IMR-90 (cell line): ENCODE data around the gene KCNMA1. TPM values are rescaled to one million over a fixed set of nuclear protein-coding genes. Genes with fewer than 3 reads are reported as not detected.
A peak's percentile ranks its signal among the peaks of the same experiment; 100 is the strongest.

Experiments
- ATAC-seq: fragments of 200-7000 bp; cut with Tn5 transposase; 2 replicates; pipeline ENCODE4 v1.9.1; 2020; ENCODE audit warnings: low read depth, mild to moderate bottlenecking, moderate library complexity
- BruUV-seq: library from RNA; stranded (reverse); fragments of 400-500 nt; replicated peaks from 2 replicates; lab custom pipeline; 2021; lab: Mats Ljungman, UMichigan
- CTCF ChIA-PET: fragments of 300-600 bp; formaldehyde crosslinking; extraction: SDS; loops from one replicate; lab custom pipeline; 2021; ENCODE audit warnings: antibody characterized with exemption; lab: Yijun Ruan, JAX
- POLR2A ChIA-PET: fragments of 300-600 bp; sonication (Branson Sonifier 250); formaldehyde crosslinking; loops from one replicate; lab custom pipeline; 2022; ENCODE audit warnings: antibody characterized with exemption; ENCODE audit not compliant: unreplicated experiment; lab: Charles Lee
- DNase-seq: peaks from one replicate; pipeline ENCODE4 v3.0.0; 2013
- H2AFZ ChIP-seq: replicated peaks from 2 replicates; pipeline ENCODE3; 2013; ENCODE audit warnings: low read length, mild to moderate bottlenecking; ENCODE audit not compliant: poor library complexity
- H2AK5ac ChIP-seq: 2 replicates; pipeline ENCODE4 v1.6.1; 2013; ENCODE audit warnings: low read depth, low read length, inconsistent platforms
- H2AK9ac ChIP-seq: replicated peaks from 2 replicates; pipeline ENCODE3; 2013; ENCODE audit warnings: mild to moderate bottlenecking, low read depth, low read length, moderate library complexity; ENCODE audit not compliant: poor library complexity
- H2BK120ac ChIP-seq: 2 replicates; pipeline ENCODE4 v1.6.1; 2013; ENCODE audit warnings: low read depth, low read length, inconsistent platforms
- H2BK15ac ChIP-seq: 3 replicates; pipeline ENCODE4 v1.6.1; 2013; ENCODE audit warnings: low read depth, low read length, inconsistent platforms
- H2BK20ac ChIP-seq: 2 replicates; pipeline ENCODE4 v1.6.1; 2013; ENCODE audit warnings: low read depth, mild to moderate bottlenecking, inconsistent platforms, low read length, moderate library complexity
- H2BK5ac ChIP-seq: 2 replicates; pipeline ENCODE4 v1.6.1; 2013; ENCODE audit warnings: mild to moderate bottlenecking, low read depth, low read length, inconsistent platforms; ENCODE audit not compliant: poor library complexity, severe bottlenecking
- H3K14ac ChIP-seq: replicated peaks from 2 replicates; pipeline ENCODE4 v1.6.1; 2013; ENCODE audit warnings: low read depth, low read length, inconsistent platforms
- H3K18ac ChIP-seq: 2 replicates; pipeline ENCODE4 v1.6.1; 2013; ENCODE audit warnings: low read depth, low read length, control low read depth
- H3K23ac ChIP-seq: 2 replicates; pipeline ENCODE4 v1.6.1; 2013; ENCODE audit warnings: low read depth, low read length, inconsistent platforms
- H3K27ac ChIP-seq: 2 replicates; pipeline ENCODE4 v1.5.1; 2013; ENCODE audit warnings: mild to moderate bottlenecking, control low read depth, low read length; ENCODE audit not compliant: insufficient read depth
- H3K27me3 ChIP-seq: 2 replicates; pipeline ENCODE4 v1.6.1; 2013; ENCODE audit warnings: low read length; ENCODE audit not compliant: control insufficient read depth, insufficient read depth
- H3K36me3 ChIP-seq: 2 replicates; pipeline ENCODE4 v1.6.1; 2013; ENCODE audit warnings: low read length, mixed read lengths; ENCODE audit not compliant: control insufficient read depth, insufficient read depth
- H3K4ac ChIP-seq: 2 replicates; pipeline ENCODE4 v1.6.1; 2013; ENCODE audit warnings: low read depth, low read length, inconsistent platforms
- H3K4me1 ChIP-seq: 2 replicates; pipeline ENCODE4 v1.6.1; 2013; ENCODE audit warnings: low read length, mixed read lengths; ENCODE audit not compliant: control insufficient read depth, insufficient read depth
- H3K4me2 ChIP-seq: 2 replicates; pipeline ENCODE4 v1.6.1; 2013; ENCODE audit warnings: low read depth, mild to moderate bottlenecking, control low read depth, low read length, moderate library complexity
- H3K4me3 ChIP-seq: 2 replicates; pipeline ENCODE4 v1.5.1; 2013; ENCODE audit warnings: low read depth, mild to moderate bottlenecking, control low read depth, low read length, moderate library complexity; ENCODE audit not compliant: insufficient read depth
- H3K56ac ChIP-seq: 2 replicates; pipeline ENCODE4 v1.6.1; 2013; ENCODE audit warnings: low read length, inconsistent platforms; ENCODE audit not compliant: insufficient read depth; ENCODE audit errors: extremely low read depth
- H3K79me1 ChIP-seq, 2 experiments: 2 replicates each; pipeline ENCODE4 v1.6.1; 2013; ENCODE audit warnings: low read length in 2 of 2, inconsistent platforms in 1 of 2, low read depth in 1 of 2
- H3K9ac ChIP-seq: 2 replicates; pipeline ENCODE4 v1.6.1; 2013; ENCODE audit warnings: low read depth, low read length, control low read depth
- H3K9me1 ChIP-seq: 2 replicates; pipeline ENCODE4 v1.6.1; 2013; ENCODE audit warnings: low read length, inconsistent platforms; ENCODE audit not compliant: insufficient read depth
- H3K9me3 ChIP-seq: 2 replicates; pipeline ENCODE4 v1.6.1; 2013; ENCODE audit warnings: low read length; ENCODE audit not compliant: control insufficient read depth, insufficient read depth
- H4K20me1 ChIP-seq: 2 replicates; pipeline ENCODE4 v1.6.1; 2013; ENCODE audit warnings: low read length, inconsistent platforms; ENCODE audit not compliant: insufficient read depth
- H4K5ac ChIP-seq: 2 replicates; pipeline ENCODE4 v1.6.1; 2013; ENCODE audit warnings: mild to moderate bottlenecking, low read depth, low read length, control low read depth
- H4K8ac ChIP-seq, 2 experiments: 2 replicates each; pipeline ENCODE4 v1.6.1; 2013; ENCODE audit warnings: low read depth in 2 of 2, low read length in 2 of 2, control low read depth in 1 of 2, inconsistent platforms in 1 of 2
- H4K91ac ChIP-seq: 2 replicates; pipeline ENCODE4 v1.6.1; 2013; ENCODE audit warnings: low read depth, low read length, inconsistent platforms; ENCODE audit not compliant: insufficient read depth
- MAZ ChIP-seq: IDR thresholded peaks from 2 replicates; pipeline ENCODE4 v1.6.1; 2012; ENCODE audit warnings: low read depth, mild to moderate bottlenecking, low read length, improper control_type of control experiment, moderate library complexity, borderline replicate concordance
- RAD21 ChIP-seq: IDR thresholded peaks from 2 replicates; pipeline ENCODE4 v1.6.1; 2012; ENCODE audit warnings: low read length, improper control_type of control experiment
- RCOR1 ChIP-seq: IDR thresholded peaks from 2 replicates; pipeline ENCODE4 v1.6.1; 2012; ENCODE audit warnings: mild to moderate bottlenecking, low read length, improper control_type of control experiment; ENCODE audit not compliant: insufficient replicate concordance
- SMC3 ChIP-seq: fragments of 150-350 bp; IDR thresholded peaks from 2 replicates; pipeline ENCODE4 v1.6.1; 2016; ENCODE audit warnings: low read depth, mild to moderate bottlenecking, antibody characterized with exemption, low read length, moderate library complexity
- WGBS, 2 experiments: methylation state at CpG; one replicate each; pipeline versions ENCODE4 v1.1.5 to v1.1.7; 2013; ENCODE audit warnings: missing lambda C conversion rate in 2 of 2; ENCODE audit not compliant: insufficient read length in 1 of 2; ENCODE audit errors: extremely low coverage in 2 of 2; 5-methylcytosine and 5-hydroxymethylcytosine counted together
- dilution Hi-C: fragments of 300-500 bp; cut with HindIII; formaldehyde crosslinking; loops from one replicate; pipeline ENCODE4 v1.14.3; 2018; ENCODE audit warnings: low sequenced_read_pairs; ENCODE audit not compliant: unreplicated experiment
- in situ Hi-C: fragments of 300-500 bp; cut with MboI; formaldehyde crosslinking; loops from 3 replicates; pipeline ENCODE4 v1.14.3; 2019; ENCODE audit warnings: low sequenced_read_pairs, inconsistent platforms, mixed read lengths
- intact Hi-C: fragments of 100-400 bp; cut with micrococcal nuclease; formaldehyde crosslinking; loops from 2 replicates; pipeline ENCODE4 v1.10.0; 2022
- polyA plus RNA-seq, 3 experiments: library from polyadenylated mRNA; depleted of rRNA; stranded (reverse); fragments of >200 nt; gene quantifications; 2 replicates each; pipeline ENCODE4 v1.2.3, GENCODE V29; 2012; ENCODE audit warnings: low replicate concordance in 1 of 3
- total RNA-seq: library from RNA; depleted of rRNA; stranded (reverse); fragments of >200 nt; gene quantifications from 2 replicates; pipeline ENCODE4 v1.2.3, GENCODE V29; 2012

The KCNMA1 gene
- total and polyA plus RNA-seq, 2 of the 4 experiments (the other 2 are of a cell fraction): 25.6 to 29.6 TPM

DNA sequence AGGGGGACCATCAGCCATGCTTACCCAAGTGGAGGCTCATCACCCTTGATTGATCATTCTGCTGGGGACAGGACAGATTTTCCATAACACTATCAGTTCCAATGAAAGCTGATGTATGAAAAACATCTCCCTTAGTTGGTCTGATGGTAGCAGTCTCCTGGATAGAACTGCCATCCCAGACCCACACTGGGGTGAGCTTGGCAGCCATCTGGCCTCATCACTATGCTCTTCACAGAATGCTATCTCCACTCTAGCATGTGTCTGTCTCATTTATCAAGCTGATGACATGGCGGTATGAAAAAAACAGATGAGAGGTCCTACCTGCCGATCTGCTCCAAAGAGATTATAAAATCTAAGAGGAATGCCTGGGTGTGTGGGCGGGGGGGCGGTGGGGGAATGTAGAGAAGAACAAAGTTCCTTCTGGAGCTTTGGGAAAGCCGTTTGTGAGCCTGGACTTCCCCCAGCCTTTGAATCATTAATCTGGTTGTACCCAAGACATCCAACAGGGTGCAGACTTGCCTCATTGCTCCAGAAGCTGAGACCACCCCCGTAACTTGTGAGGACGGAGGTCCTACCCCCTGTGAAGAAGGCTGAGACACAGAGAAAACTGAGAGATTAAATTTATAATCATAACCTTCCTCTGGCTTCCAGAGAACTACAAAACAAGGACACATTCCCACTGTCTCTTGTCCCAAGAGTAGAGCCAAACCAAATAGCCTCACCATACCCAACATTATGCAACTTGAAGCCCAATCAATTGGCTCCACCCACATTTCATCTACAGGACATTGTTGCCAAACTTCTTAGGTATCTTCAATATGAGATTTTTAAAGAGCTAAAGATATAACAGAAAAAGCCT lies 340.8 kb downstream of the KCNMA1 start:
- no peak overlapping the region for H3K4ac ChIP-seq
- peaks cover 10% of the 10 kb centered on the region for H3K9me1 ChIP-seq
- no peak overlapping the region for H3K23ac ChIP-seq
- H2BK5ac ChIP-seq: no peak overlapping the region
- 0 out of 3 replicates have a peak overlapping the region, but pooled peaks have one; percentile 3 for H2BK15ac ChIP-seq
- dilution Hi-C loops: no loop called here
- ChIA-PET CTCF (interaction anchor here (1.0 to 1.3 kb wide), 2 partner anchors 9 to 10 kb away, joined by 3 read pairs; no protein-coding TSS in a partner anchor), POLR2A (no interaction called here)
- H4K91ac ChIP-seq: no peak overlapping the region
- H2BK120ac ChIP-seq: no peak overlapping the region
- no peaks in the 10 kb centered on the region for H4K20me1 ChIP-seq
- in situ Hi-C loops: no loop called here
- H3K27me3 ChIP-seq: no peaks in the 10 kb centered on the region
- peaks cover 20% of the 10 kb centered on the region for H3K4me1 ChIP-seq
- TF ChIP-seq RAD21: no peak
- TF ChIP-seq SMC3: no peak
- TF ChIP-seq MAZ: no peak
- TF ChIP-seq RCOR1: no peak
- H2AFZ ChIP-seq: no peak overlapping the region
- no peak overlapping the region for H3K56ac ChIP-seq
- no CpG with 5 or more reads among the region's 7 CpGs for WGBS, 2 experiments
- no peak overlapping the region for H2BK20ac ChIP-seq
- H3K14ac ChIP-seq: no peak overlapping the region
- no peak for ATAC-seq
- no peaks in the 10 kb centered on the region for H3K79me1 ChIP-seq
- no peak for DNase-seq
- H4K8ac ChIP-seq: no peak overlapping the region
- intact Hi-C loops: no loop called here
- H3K4me2 ChIP-seq: no peak overlapping the region
- H3K18ac ChIP-seq: no peak overlapping the region
- H2AK5ac ChIP-seq: no peak overlapping the region
- no peak overlapping the region for H4K5ac ChIP-seq
- no TSS peak for BruUV-seq
- H3K9me3 ChIP-seq: no peaks in the 10 kb centered on the region
- no peak overlapping the region for H3K9ac ChIP-seq
- no peak overlapping the region for H2AK9ac ChIP-seq
- no peak overlapping the region for H3K4me3 ChIP-seq
- no peaks in the 10 kb centered on the region for H3K36me3 ChIP-seq
- no peak overlapping the region for H3K27ac ChIP-seq
